CD4-positive, alpha-beta memory T cell (primary cell): Measurements from ENCODE around the gene RIOK1. TPM values are rescaled to one million over a fixed set of nuclear protein-coding genes. Genes with fewer than 3 reads are reported as not detected.
A peak's percentile ranks its signal among the peaks of the same experiment; 100 is the strongest.

Experiments used
- CTCF ChIA-PET: fragments of 350-600 bp; sonication (Branson Sonifier 250); formaldehyde crosslinking; loops from one replicate; lab custom pipeline; 2021; ENCODE audit warnings: inconsistent platforms; ENCODE audit not compliant: partially characterized antibody; lab: Charles Lee
- POLR2A ChIA-PET: fragments of 350-600 bp; sonication (Branson Sonifier 250); formaldehyde crosslinking; loops from one replicate; lab custom pipeline; 2021; ENCODE audit not compliant: partially characterized antibody; lab: Charles Lee
- DNase-seq, 5 donors: peaks; one replicate each; pipeline versions ENCODE4 v3.0.0 to v3.0.0-alpha.2; 2020 to 2022; ENCODE audit warnings: mixed read lengths in 1 of 5
- H3K27ac ChIP-seq: one replicate; pipeline ENCODE4 v1.7.0; 2013; ENCODE audit warnings: low read depth, low read length
- H3K27me3 ChIP-seq: 2 replicates; pipeline ENCODE4 v1.7.0; 2013; ENCODE audit warnings: mild to moderate bottlenecking, low read length, moderate library complexity; ENCODE audit not compliant: insufficient read depth
- H3K36me3 ChIP-seq: 2 replicates; pipeline ENCODE4 v1.7.0; 2013; ENCODE audit warnings: mild to moderate bottlenecking, low read length, moderate library complexity; ENCODE audit not compliant: insufficient read depth
- H3K4me1 ChIP-seq: 2 replicates; pipeline ENCODE4 v1.7.0; 2013; ENCODE audit warnings: mild to moderate bottlenecking, low read length, moderate library complexity; ENCODE audit not compliant: insufficient read depth
- H3K4me3 ChIP-seq, 2 donors: one replicate each; pipeline ENCODE4 v1.7.0; 2013; ENCODE audit warnings: low read length in 2 of 2, mild to moderate bottlenecking in 1 of 2
- H3K9me3 ChIP-seq, 2 donors: one replicate each; pipeline ENCODE4 v1.7.0; 2013; ENCODE audit warnings: low read length in 2 of 2, control low read depth in 1 of 2; ENCODE audit not compliant: control insufficient read depth in 1 of 2
- H3K27ac Mint-ChIP-seq, 7 donors: one replicate each; pipeline ENCODE4 v1.8.0; 2020 to 2021; ENCODE audit warnings: mixed read lengths in 7 of 7, mild to moderate bottlenecking in 6 of 7, inconsistent platforms in 3 of 7, moderate library complexity in 3 of 7
- H3K27me3 Mint-ChIP-seq, 2 donors: one replicate each; pipeline ENCODE4 v1.8.0; 2020 to 2021; ENCODE audit warnings: mixed read lengths in 2 of 2
- H3K36me3 Mint-ChIP-seq, 2 donors: one replicate each; pipeline ENCODE4 v1.8.0; 2020 to 2021; ENCODE audit warnings: mixed read lengths in 2 of 2, inconsistent platforms in 1 of 2, mild to moderate bottlenecking in 1 of 2
- H3K4me1 Mint-ChIP-seq, 4 donors: one replicate each; pipeline ENCODE4 v1.8.0; 2020 to 2021; ENCODE audit warnings: mixed read lengths in 4 of 4, mild to moderate bottlenecking in 1 of 4
- H3K4me3 Mint-ChIP-seq, 8 donors: one replicate each; pipeline ENCODE4 v1.8.0; 2020 to 2021; ENCODE audit warnings: mixed read lengths in 8 of 8, mild to moderate bottlenecking in 7 of 8, moderate library complexity in 6 of 8, inconsistent platforms in 3 of 8
- H3K9me3 Mint-ChIP-seq, 8 donors: one replicate each; pipeline ENCODE4 v1.8.0; 2020 to 2021; ENCODE audit warnings: mixed read lengths in 8 of 8, mild to moderate bottlenecking in 5 of 8, inconsistent platforms in 3 of 8, moderate library complexity in 1 of 8
- intact Hi-C: fragments of 100-400 bp; cut with micrococcal nuclease; formaldehyde crosslinking; loops from one replicate; pipeline ENCODE4 v1.15.1; 2023
- polyA plus RNA-seq, 2 donors: library from polyadenylated mRNA; unstranded; fragments of 300-500 nt; fragmentation: Illumina TruSeq; gene quantifications; one replicate each; pipeline ENCODE4 v1.2.3, GENCODE V29; 2021
- total RNA-seq, 2 experiments: library from RNA; stranded (reverse); gene quantifications; one replicate each; pipeline ENCODE4 v1.2.3, GENCODE V29; 2021

Gene RIOK1
- total and polyA plus RNA-seq, 4 experiments from 2014 or later, result 19.1 to 26.1 (median 22.8) TPM

DNA sequence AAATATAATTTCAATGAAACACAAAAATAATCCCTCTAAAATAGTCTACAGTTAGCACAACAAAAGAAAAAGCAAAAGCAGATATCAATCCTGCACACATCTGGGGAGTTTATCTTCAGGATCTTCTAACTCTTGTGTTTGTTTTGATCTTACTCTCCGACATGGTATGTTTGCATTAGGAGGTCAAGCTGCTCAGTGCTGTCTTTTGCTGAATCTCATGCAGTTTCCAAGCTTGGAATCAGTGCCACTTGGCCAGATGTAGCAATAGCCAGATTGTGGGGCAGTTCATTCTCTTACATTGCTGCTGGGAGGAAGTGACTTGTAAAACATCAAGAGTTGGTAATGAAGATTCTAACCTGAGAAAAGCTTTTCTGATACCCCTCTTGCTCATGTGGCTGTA is 29.5 kb downstream of the RIOK1 start:
- Histone ChIP-seq H3K4me3 (no peak overlapping the region), H3K27ac (no peak overlapping the region), H3K36me3 (peaks cover 27% of the 10 kb centered on the region), H3K4me1 (no peaks in the 10 kb centered on the region), H3K27me3 (no peaks in the 10 kb centered on the region), H3K9me3 (no peaks in the 10 kb centered on the region)
- Mint-ChIP-seq H3K27me3 (no peaks in the 10 kb centered on the region), H3K4me1 (peaks cover 0 to 2% (median 0%) of the 10 kb centered on the region in 4 donors), H3K4me3 (no peak overlapping the region), H3K27ac (peak overlapping the region in 2 of 7 donors; percentile 46 to 67), H3K9me3 (no peaks in the 10 kb centered on the region), H3K36me3 (peaks cover 43 to 45% of the 10 kb centered on the region in 2 donors)
- intact Hi-C loops, result no loop called here
- CTCF ChIA-PET, result interaction anchor here (1.6 kb wide), 1 partner anchor 9 kb away, joined by 3 read pairs; no protein-coding TSS in a partner anchor
- no peak for DNase-seq
- POLR2A ChIA-PET, result no interaction called here

DNA sequence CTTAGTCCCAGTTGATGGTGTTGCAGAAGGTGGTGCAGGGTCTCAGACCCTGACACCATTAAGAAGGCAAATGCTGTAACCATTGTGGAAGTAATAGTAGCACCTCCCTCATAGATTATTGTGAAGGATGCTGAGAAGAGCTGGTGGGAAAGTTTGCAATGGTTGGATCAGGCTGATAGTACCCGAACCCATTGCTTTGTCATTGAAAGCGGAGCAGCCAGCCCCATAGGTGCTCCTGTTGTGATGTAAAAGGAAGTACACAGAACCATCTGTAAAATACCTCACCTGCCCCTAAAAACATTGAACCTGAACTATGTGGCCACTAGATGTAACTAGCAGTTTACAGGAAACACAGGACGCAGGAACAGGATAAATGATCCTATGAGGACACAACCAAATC is 31.5 kb downstream of the RIOK1 start:
- no peaks in the 10 kb centered on the region for H3K9me3 ChIP-seq
- intact Hi-C loops, result no loop called here

DNA sequence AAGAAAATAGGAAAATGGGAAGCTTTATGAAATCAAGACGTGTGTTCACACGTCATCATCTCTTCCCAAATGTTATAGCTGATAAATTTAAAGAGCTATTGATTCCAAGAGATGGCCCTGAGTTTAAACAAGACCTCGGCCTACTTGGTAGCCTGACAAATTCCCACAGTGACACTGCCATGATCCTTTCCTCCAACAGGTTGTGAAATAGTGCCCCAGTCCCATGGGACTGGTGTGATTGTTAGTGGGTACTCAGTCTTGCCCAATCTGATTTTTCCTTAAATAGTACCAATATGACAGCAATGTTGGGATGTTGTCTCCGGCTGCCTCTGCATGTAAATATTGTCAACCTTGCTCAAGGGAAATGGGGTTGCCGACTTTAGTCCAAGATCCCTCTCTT is 34.5 kb downstream of the RIOK1 start:
- Histone ChIP-seq H3K36me3 (no peaks in the 10 kb centered on the region), H3K4me1 (no peaks in the 10 kb centered on the region), H3K27me3 (no peaks in the 10 kb centered on the region), H3K27ac (no peak overlapping the region), H3K9me3 (no peaks in the 10 kb centered on the region), H3K4me3 (no peak overlapping the region)
- ChIA-PET POLR2A (no interaction called here), CTCF (interaction anchor here (1.1 kb wide), 1 partner anchor 12 kb away, joined by 3 read pairs; no protein-coding TSS in a partner anchor)
- no peak for DNase-seq
- peaks cover 7 to 12% of the 10 kb centered on the region in 2 donors for H3K36me3 Mint-ChIP-seq
- H3K27me3 Mint-ChIP-seq, result no peaks in the 10 kb centered on the region
- H3K4me3 Mint-ChIP-seq, result no peak overlapping the region
- H3K9me3 Mint-ChIP-seq, result no peaks in the 10 kb centered on the region
- intact Hi-C loops, result no loop called here
- no peaks in the 10 kb centered on the region for H3K4me1 Mint-ChIP-seq
- H3K27ac Mint-ChIP-seq, result no peak overlapping the region

More for the DNA sequence above, 31.5 kb downstream of the RIOK1 start:
- Histone ChIP-seq H3K27ac (no peak overlapping the region), H3K4me1 (no peaks in the 10 kb centered on the region), H3K27me3 (no peaks in the 10 kb centered on the region), H3K4me3 (no peak overlapping the region), H3K36me3 (peaks cover 7% of the 10 kb centered on the region)
- CTCF ChIA-PET, result no interaction called here
- peaks cover 0 to 2% (median 0%) of the 10 kb centered on the region in 4 donors for H3K4me1 Mint-ChIP-seq
- no peaks in the 10 kb centered on the region for H3K9me3 Mint-ChIP-seq
- no peaks in the 10 kb centered on the region for H3K27me3 Mint-ChIP-seq
- POLR2A ChIA-PET, result no interaction called here
- peak overlapping the region in 1 of 7 donors; percentile 79 for H3K27ac Mint-ChIP-seq
- no peak overlapping the region for H3K4me3 Mint-ChIP-seq
- peaks cover 26 to 29% of the 10 kb centered on the region in 2 donors for H3K36me3 Mint-ChIP-seq
- DNase-seq, result no peak

DNA sequence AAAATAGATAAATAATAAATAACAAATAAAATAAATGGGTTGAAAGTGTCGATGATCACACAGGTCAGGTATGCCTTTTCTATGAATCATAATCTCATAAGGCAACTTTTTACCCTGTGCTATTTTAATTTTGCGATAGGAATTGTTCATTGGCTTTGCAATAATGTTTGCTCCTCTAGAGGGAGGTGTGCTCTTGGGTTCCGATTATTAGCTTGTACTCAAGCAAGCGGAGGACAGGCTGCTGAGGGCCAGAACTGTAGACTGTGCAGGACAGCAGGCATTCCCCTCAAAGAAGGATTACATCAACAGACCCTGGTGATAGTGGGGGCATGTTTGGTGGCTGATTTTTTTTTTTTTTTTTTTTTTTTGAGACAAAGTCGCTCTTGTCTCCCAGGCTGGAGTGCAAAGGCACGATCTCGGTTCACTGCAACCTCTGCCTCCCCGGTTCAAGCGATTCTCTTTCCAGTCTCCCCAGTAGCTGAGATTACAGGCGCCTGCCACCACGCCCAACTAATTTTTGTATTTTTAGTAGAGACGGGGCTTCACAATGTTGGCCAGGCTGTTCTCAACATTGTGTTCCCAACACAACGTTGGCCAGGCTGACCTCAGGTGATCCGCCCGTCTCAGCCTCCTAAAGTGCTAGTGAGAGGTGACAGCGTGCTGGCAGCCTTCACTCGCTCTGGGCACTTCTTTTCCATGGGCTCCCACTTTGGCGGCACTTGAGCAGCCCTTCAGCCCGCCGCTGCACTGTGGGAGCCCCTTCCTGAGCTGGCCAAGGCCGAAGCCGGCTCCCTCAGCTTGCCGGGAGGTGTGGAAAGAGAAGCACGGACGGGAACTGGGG is 35.6 kb downstream of the RIOK1 start:
- no peak for DNase-seq
- Mint-ChIP-seq H3K27ac (no peak overlapping the region), H3K4me1 (no peaks in the 10 kb centered on the region), H3K9me3 (no peaks in the 10 kb centered on the region), H3K36me3 (peaks cover 2 to 7% of the 10 kb centered on the region in 2 donors), H3K4me3 (no peak overlapping the region), H3K27me3 (no peaks in the 10 kb centered on the region)
- Histone ChIP-seq H3K36me3 (no peaks in the 10 kb centered on the region), H3K27me3 (no peaks in the 10 kb centered on the region), H3K4me1 (no peaks in the 10 kb centered on the region), H3K27ac (no peak overlapping the region), H3K9me3 (no peaks in the 10 kb centered on the region), H3K4me3 (no peak overlapping the region)
- intact Hi-C loops, result no loop called here
- ChIA-PET CTCF (interaction anchor here (1.1 kb wide), 1 partner anchor 11 kb away, joined by 3 read pairs; no protein-coding TSS in a partner anchor), POLR2A (no interaction called here)

DNA sequence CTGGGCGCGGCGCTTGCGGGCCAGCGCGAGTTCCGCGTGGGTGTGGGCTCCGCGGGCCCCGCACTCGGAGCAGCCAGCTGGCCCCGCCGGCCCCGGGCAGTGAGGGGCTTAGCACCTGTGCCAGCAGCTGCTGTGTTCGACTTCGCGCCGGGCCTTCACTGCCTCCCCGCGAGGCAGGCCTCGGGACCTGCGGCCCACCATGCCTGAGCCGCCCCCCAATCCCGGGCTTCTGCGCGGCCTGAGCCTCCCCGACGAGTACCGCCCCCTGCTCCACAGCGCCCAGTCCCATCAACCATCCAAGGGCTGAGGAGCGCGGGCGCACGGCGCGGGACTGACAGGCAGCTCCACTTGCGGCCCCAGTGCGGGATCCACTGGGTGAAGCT is 36.2 kb downstream of the RIOK1 start:
- CTCF ChIA-PET, result no interaction called here
- Mint-ChIP-seq H3K36me3 (peaks cover 0 to 4% of the 10 kb centered on the region in 2 donors), H3K4me1 (no peaks in the 10 kb centered on the region), H3K9me3 (no peaks in the 10 kb centered on the region), H3K4me3 (no peak overlapping the region), H3K27ac (no peak overlapping the region), H3K27me3 (no peaks in the 10 kb centered on the region)
- Histone ChIP-seq H3K4me3 (no peak overlapping the region), H3K27me3 (no peaks in the 10 kb centered on the region), H3K9me3 (no peaks in the 10 kb centered on the region), H3K27ac (no peak overlapping the region), H3K4me1 (no peaks in the 10 kb centered on the region), H3K36me3 (no peaks in the 10 kb centered on the region)
- POLR2A ChIA-PET, result no interaction called here
- DNase-seq, result no peak
- intact Hi-C loops, result no loop called here

DNA sequence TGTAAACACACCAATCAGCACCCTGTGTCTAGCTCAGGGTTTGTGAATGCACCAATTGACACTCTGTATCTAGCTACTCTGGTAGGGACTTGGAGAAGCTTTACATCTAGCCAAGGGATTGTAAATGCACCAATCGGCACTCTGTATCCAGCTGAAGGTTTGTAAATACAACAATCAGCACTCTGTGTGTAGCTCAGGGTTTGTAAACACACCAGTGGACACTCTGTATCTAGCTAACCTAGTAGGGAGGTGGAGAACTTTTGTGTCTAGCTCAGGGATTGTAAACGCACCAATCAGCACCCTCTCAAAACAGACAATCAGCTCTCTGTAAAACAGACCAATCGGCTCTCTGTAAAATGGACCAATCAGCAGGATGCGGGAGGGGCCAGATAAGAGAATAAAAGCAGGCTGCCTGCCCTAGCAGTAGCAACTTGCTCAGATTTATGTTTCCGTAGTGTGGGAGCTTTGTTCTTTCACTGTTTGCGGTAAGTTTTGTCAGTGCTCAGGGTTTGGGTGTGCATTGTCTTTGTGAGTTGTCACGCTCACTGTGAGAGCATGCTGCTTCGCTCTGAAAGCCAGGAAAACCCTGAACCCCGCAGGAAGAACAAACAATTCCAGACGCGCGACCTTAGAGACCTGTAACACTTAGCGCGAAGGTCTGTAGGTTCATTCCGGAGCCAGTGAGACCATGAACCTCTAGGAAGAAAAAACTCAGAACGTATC is 37.0 kb downstream of the RIOK1 start:
- intact Hi-C loops, result no loop called here
- Mint-ChIP-seq H3K27ac (peak overlapping the region in 1 of 7 donors; percentile 60), H3K27me3 (peaks cover 0 to 3% of the 10 kb centered on the region in 2 donors), H3K4me3 (no peak overlapping the region), H3K36me3 (peaks cover 0 to 4% of the 10 kb centered on the region in 2 donors), H3K9me3 (no peaks in the 10 kb centered on the region), H3K4me1 (no peaks in the 10 kb centered on the region)
- Histone ChIP-seq H3K36me3 (no peaks in the 10 kb centered on the region), H3K27ac (no peak overlapping the region), H3K27me3 (no peaks in the 10 kb centered on the region), H3K4me1 (no peaks in the 10 kb centered on the region), H3K9me3 (no peaks in the 10 kb centered on the region), H3K4me3 (no peak overlapping the region)
- POLR2A ChIA-PET, result no interaction called here
- DNase-seq, result no peak
- CTCF ChIA-PET, result no interaction called here

DNA sequence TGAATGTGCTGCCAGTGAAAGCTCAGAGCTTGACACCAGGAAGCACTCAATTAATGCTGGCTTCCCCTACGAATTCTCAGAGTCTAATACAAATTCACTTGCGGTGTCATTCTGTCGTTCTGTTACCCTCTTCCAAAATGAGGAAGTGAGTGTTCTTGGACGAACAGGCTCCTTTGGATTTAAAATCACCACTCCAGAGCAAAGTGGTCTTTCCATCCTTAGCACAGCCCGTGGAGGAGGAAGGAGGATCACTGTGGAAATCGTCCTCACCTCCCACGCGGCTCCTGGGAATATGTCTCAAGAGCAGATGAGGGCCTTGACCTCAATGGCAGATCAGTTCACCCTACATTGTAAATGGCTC is 41.7 kb downstream of the RIOK1 start:
- H3K9me3 ChIP-seq, result no peaks in the 10 kb centered on the region
- no peak overlapping the region for H3K4me3 ChIP-seq
- intact Hi-C loops, result no loop called here
- ChIA-PET CTCF (no interaction called here), POLR2A (no interaction called here)
- Mint-ChIP-seq H3K9me3 (peaks cover 0 to 13% (median 7%) of the 10 kb centered on the region in 8 donors), H3K27ac (no peak overlapping the region), H3K4me3 (no peak overlapping the region), H3K4me1 (peaks cover 0 to 1% (median 0%) of the 10 kb centered on the region in 4 donors), H3K27me3 (peaks cover 5% of the 10 kb centered on the region in 2 donors), H3K36me3 (peaks cover 0 to 5% of the 10 kb centered on the region in 2 donors)
- no peak for DNase-seq
- no peak overlapping the region for H3K27ac ChIP-seq
- H3K27me3 ChIP-seq, result no peaks in the 10 kb centered on the region
- H3K4me1 ChIP-seq, result no peaks in the 10 kb centered on the region
- no peaks in the 10 kb centered on the region for H3K36me3 ChIP-seq
